PC-9 (cell line): ENCODE results near the gene HTT. TPM values are rescaled to one million over a fixed set of nuclear protein-coding genes. Genes with fewer than 3 reads are reported as not detected.

ENCODE experiments used
- BruUV-seq: library from RNA; stranded (reverse); fragments of 400-500 nt; replicated peaks from 2 replicates; lab custom pipeline; 2021; lab: Mats Ljungman, UMichigan
- CTCF ChIA-PET: fragments of 300-600 bp; sonication (Branson Sonifier 250); formaldehyde crosslinking; loops from one replicate; lab custom pipeline; 2022; ENCODE audit warnings: antibody characterized with exemption; lab: Charles Lee
- POLR2A ChIA-PET: fragments of 300-600 bp; sonication (Branson Sonifier 250); formaldehyde crosslinking; loops from one replicate; lab custom pipeline; 2022; ENCODE audit warnings: antibody characterized with exemption; ENCODE audit not compliant: unreplicated experiment; lab: Charles Lee
- DNase-seq, 2 experiments: peaks; one replicate each; pipeline versions ENCODE4 v3.0.0 to v3.0.0-alpha.2; 2015 to 2022; ENCODE audit warnings: mixed read lengths in 1 of 2
- H2AFZ ChIP-seq: fragments of 200-600 bp; sonication (generic); 2 replicates; pipeline ENCODE4 v1.8.1; 2017; ENCODE audit warnings: antibody characterized with exemption
- H3F3A ChIP-seq: fragments of 200-600 bp; sonication (generic); 2 replicates; pipeline ENCODE4 v1.8.1; 2017; ENCODE audit warnings: antibody characterized with exemption, mild to moderate bottlenecking, low read depth; ENCODE audit not compliant: insufficient read depth
- H3K27ac ChIP-seq: fragments of 200-600 bp; sonication (generic); 2 replicates; pipeline ENCODE4 v1.6.1; 2016; ENCODE audit warnings: mixed run types
- H3K27me3 ChIP-seq: fragments of 200-600 bp; sonication (generic); 2 replicates; pipeline ENCODE4 v1.6.1; 2016; ENCODE audit warnings: low read depth, mixed run types; ENCODE audit not compliant: insufficient read depth
- H3K36me3 ChIP-seq: fragments of 200-600 bp; sonication (generic); 2 replicates; pipeline ENCODE4 v1.6.1; 2016; ENCODE audit warnings: low read depth, mixed run types
- H3K4me1 ChIP-seq: fragments of 200-600 bp; sonication (generic); replicated peaks from 2 replicates; pipeline ENCODE4 v1.6.1; 2016; ENCODE audit warnings: mixed run types; ENCODE audit not compliant: insufficient read depth
- H3K4me2 ChIP-seq: fragments of 200-600 bp; sonication (generic); 2 replicates; pipeline ENCODE4 v1.6.1; 2017; ENCODE audit warnings: mixed run types
- H3K4me3 ChIP-seq: fragments of 200-600 bp; sonication (generic); 2 replicates; pipeline ENCODE4 v1.6.1; 2016; ENCODE audit warnings: mixed run types
- H3K79me2 ChIP-seq: fragments of 200-600 bp; sonication (generic); 2 replicates; pipeline ENCODE4 v1.6.1; 2017; ENCODE audit warnings: low read depth, mixed run types
- H3K9me2 ChIP-seq: fragments of 200-600 bp; sonication (generic); 2 replicates; pipeline ENCODE4 v1.8.1; 2017; ENCODE audit warnings: mild to moderate bottlenecking; ENCODE audit not compliant: insufficient read depth
- H3K9me3 ChIP-seq: fragments of 200-600 bp; sonication (generic); 2 replicates; pipeline ENCODE4 v1.8.1; 2016; ENCODE audit warnings: low read depth; ENCODE audit not compliant: insufficient read depth
- H4K20me1 ChIP-seq: fragments of 200-600 bp; sonication (generic); 2 replicates; pipeline ENCODE4 v1.8.1; 2017; ENCODE audit not compliant: insufficient read depth
- CTCF ChIP-seq: fragments of 200-600 bp; sonication (generic); conservative IDR thresholded peaks from 2 replicates; pipeline ENCODE4 v1.6.1; 2017; ENCODE audit warnings: mixed run types, antibody characterized with exemption, mild to moderate bottlenecking, moderate library complexity
- EZH2 ChIP-seq: fragments of 200-600 bp; sonication (generic); IDR thresholded peaks from 2 replicates; pipeline ENCODE4 v1.8.0; 2017; ENCODE audit warnings: antibody characterized with exemption, low read depth
- intact Hi-C: fragments of 100-400 bp; cut with micrococcal nuclease; formaldehyde crosslinking; loops from one replicate; pipeline ENCODE4 v1.10.0; 2022; ENCODE audit not compliant: unreplicated experiment
- total RNA-seq: library from RNA; stranded (reverse); gene quantifications from 2 replicates; pipeline ENCODE4 v1.2.3, GENCODE V29; 2021

Gene HTT
- total RNA-seq, 1 experiment from 2014 or later: 81.7 TPM

GRCh38 chr4:3128058-3128457 is 53.6 kb downstream of the HTT start:
- H3K4me2 ChIP-seq: no peak overlapping the region
- no peaks in the 10 kb centered on the region for H3K27me3 ChIP-seq
- POLR2A ChIA-PET: no interaction called here
- DNase-seq: no peak
- TF ChIP-seq EZH2: no peak
- no peak for TF ChIP-seq CTCF
- no peak overlapping the region for H2AFZ ChIP-seq
- no peaks in the 10 kb centered on the region for H3K9me2 ChIP-seq
- H3K4me1 ChIP-seq: no peaks in the 10 kb centered on the region
- CTCF ChIA-PET: no interaction called here
- no peaks in the 10 kb centered on the region; the same call in 1 of the 2 replicates for H4K20me1 ChIP-seq
- intact Hi-C loops: no loop called here
- H3K79me2 ChIP-seq: no peaks in the 10 kb centered on the region
- BruUV-seq: no TSS peak
- H3K36me3 ChIP-seq: 0 out of 2 replicates have a peak, but pooled peaks cover 5% of the 10 kb centered on the region
- H3K9me3 ChIP-seq: no peaks in the 10 kb centered on the region
- H3K27ac ChIP-seq: no peak overlapping the region
- no peak overlapping the region for H3K4me3 ChIP-seq
- H3F3A ChIP-seq: no peaks in the 10 kb centered on the region

GRCh38 chr4:3128976-3129375 is 54.5 kb downstream of the HTT start:
- H3K27me3 ChIP-seq: no peaks in the 10 kb centered on the region
- H3K27ac ChIP-seq: no peak overlapping the region
- no peaks in the 10 kb centered on the region for H3K79me2 ChIP-seq
- no peaks in the 10 kb centered on the region; the same call in 1 of the 2 replicates for H4K20me1 ChIP-seq
- 0 out of 2 replicates have a peak, but pooled peaks cover 5% of the 10 kb centered on the region for H3K36me3 ChIP-seq
- no peak overlapping the region for H3K4me2 ChIP-seq
- ChIA-PET CTCF (no interaction called here), POLR2A (no interaction called here)
- intact Hi-C loops: no loop called here
- BruUV-seq: no TSS peak
- no peaks in the 10 kb centered on the region for H3K9me2 ChIP-seq
- H3K4me1 ChIP-seq: no peaks in the 10 kb centered on the region
- H3F3A ChIP-seq: no peaks in the 10 kb centered on the region
- H2AFZ ChIP-seq: no peak overlapping the region
- H3K9me3 ChIP-seq: no peaks in the 10 kb centered on the region
- TF ChIP-seq EZH2: no peak
- no peak overlapping the region for H3K4me3 ChIP-seq
- no peak for DNase-seq

GRCh38 chr4:3130201-3130600 is 55.7 kb downstream of the HTT start:
- ChIA-PET CTCF (no interaction called here), POLR2A (no interaction called here)
- BruUV-seq: no TSS peak
- TF ChIP-seq EZH2: no peak
- Histone ChIP-seq H3F3A (no peaks in the 10 kb centered on the region), H3K9me2 (no peaks in the 10 kb centered on the region), H3K36me3 (0 out of 2 replicates have a peak, but pooled peaks cover 5% of the 10 kb centered on the region), H3K27ac (no peak overlapping the region), H4K20me1 (no peaks in the 10 kb centered on the region), H3K9me3 (no peaks in the 10 kb centered on the region), H3K4me1 (no peaks in the 10 kb centered on the region), H2AFZ (no peak overlapping the region), H3K79me2 (no peaks in the 10 kb centered on the region), H3K4me3 (no peak overlapping the region), H3K27me3 (no peaks in the 10 kb centered on the region), H3K4me2 (no peak overlapping the region)
- no peak for DNase-seq
- intact Hi-C loops: no loop called here

GRCh38 chr4:3130826-3131225 is 56.3 kb downstream of the HTT start:
- no peak overlapping the region for H3K27ac ChIP-seq
- intact Hi-C loops: no loop called here
- H3K4me2 ChIP-seq: no peak overlapping the region
- H3K4me3 ChIP-seq: no peak overlapping the region
- H3K9me2 ChIP-seq: no peaks in the 10 kb centered on the region
- no peak for TF ChIP-seq CTCF
- no peak for TF ChIP-seq EZH2
- CTCF ChIA-PET: no interaction called here
- H3K4me1 ChIP-seq: no peaks in the 10 kb centered on the region
- POLR2A ChIA-PET: no interaction called here
- no peak for DNase-seq
- no peak overlapping the region for H2AFZ ChIP-seq
- no TSS peak for BruUV-seq
- no peaks in the 10 kb centered on the region for H3K9me3 ChIP-seq
- no peaks in the 10 kb centered on the region for H3K27me3 ChIP-seq
- 0 out of 2 replicates have a peak, but pooled peaks cover 5% of the 10 kb centered on the region for H3K36me3 ChIP-seq
- H4K20me1 ChIP-seq: no peaks in the 10 kb centered on the region
- H3F3A ChIP-seq: no peaks in the 10 kb centered on the region
- H3K79me2 ChIP-seq: no peaks in the 10 kb centered on the region
